Nasal cavity respiratory epithelium epithelial cell of viscerocranial mucosa (primary cell): ENCODE measurements around the gene PLCB1. TPM values are rescaled to one million over a fixed set of nuclear protein-coding genes. Genes with fewer than 3 reads are reported as not detected.

Experiments
- total RNA-seq: library from RNA; depleted of rRNA; stranded (reverse); fragments of >200 nt; gene quantifications from 2 replicates; pipeline ENCODE4 v1.2.3, GENCODE V29; 2014

Gene PLCB1
- total RNA-seq = 0.34 and 1.4 TPM in 2 replicates

DNA sequence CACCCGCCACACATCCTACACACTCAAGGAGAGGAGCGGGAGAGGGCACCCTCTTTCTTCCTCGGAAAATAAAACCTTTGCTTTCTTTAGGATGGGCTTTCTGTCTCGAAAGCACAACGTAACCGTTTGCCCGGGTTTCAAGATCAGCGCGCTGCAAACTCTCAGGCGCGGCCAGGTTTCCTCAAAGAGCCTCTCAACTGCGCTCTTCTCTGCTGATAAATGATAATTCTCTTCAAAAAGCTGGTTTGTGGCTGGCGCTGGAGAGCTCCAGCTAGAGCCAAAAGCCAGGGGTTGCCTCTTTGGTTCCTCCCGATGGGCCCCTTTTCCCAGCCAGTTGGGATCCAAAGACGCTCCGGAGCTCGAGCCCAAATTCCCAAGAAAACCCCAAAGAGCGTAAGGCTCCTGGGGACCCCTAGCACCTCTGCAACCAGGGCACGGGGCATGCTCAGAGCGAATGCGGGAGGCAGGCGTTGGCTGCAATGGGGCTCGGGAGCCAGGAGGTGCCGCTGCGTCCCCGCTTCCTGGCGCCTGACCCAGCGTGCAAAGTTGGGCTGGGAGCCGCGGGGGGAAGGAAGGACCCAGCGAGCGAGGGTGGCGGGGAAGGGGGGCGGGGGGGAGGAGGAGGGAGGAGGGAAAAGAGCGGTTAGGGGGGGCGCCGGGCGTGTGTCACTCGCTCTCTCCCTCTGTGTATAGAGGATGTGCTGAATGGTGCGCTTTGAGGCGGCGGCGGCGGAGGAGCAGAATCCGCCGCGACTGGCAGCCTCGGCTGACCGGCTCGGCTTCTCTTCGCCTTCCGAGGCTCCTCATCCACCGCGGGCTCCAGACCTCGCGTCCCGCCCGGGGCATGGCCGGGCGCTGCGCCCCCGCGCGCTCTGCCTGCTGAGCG lies at the start of gene PLCB1:
TSS of gene PLCB1 (plus strand) at position 669 of the 886 bp plus-strand sequence. CDS start 386 bp downstream, outside the sequence.

Other genes with a start within 250 kb of the PLCB1 start
- gene HAO1, start 191.8 kb upstream of the PLCB1 start, total RNA-seq = not detected in 2 replicates
- gene TMX4, start 112.5 kb upstream of the PLCB1 start, total RNA-seq = 10.6 and 13.1 TPM in 2 replicates